Activated CD4-positive, alpha-beta T cell treated with anti-CD3 and anti-CD28 coated beads, Interleukin-2, Interleukin-4, amounts not matched to agents 100 ng/mL and 50 ng/mL, durations not matched to agents 16 hours and 8 hours (primary cell): Measurements from ENCODE around the gene RIPOR1.
"Not testable (repeated sequence)": the region's sequence is repeated elsewhere in the genome, so short reads cannot be mapped to it uniquely, and the experiment has no call there.

Experiments
- DNase-seq: peaks from one replicate; pipeline ENCODE4 v3.0.0-alpha.2; 2020; ENCODE audit warnings: low spot score

Gene RIPOR1

GRCh38 chr16:67528222-67528869 is at the start of gene RIPOR1:
Gene RIPOR1, plus strand, starts transcription at chr16:67528829. Its CDS starts 9,618 bp downstream, at chr16:67538447.
- DNase-seq = no peak

DNA sequence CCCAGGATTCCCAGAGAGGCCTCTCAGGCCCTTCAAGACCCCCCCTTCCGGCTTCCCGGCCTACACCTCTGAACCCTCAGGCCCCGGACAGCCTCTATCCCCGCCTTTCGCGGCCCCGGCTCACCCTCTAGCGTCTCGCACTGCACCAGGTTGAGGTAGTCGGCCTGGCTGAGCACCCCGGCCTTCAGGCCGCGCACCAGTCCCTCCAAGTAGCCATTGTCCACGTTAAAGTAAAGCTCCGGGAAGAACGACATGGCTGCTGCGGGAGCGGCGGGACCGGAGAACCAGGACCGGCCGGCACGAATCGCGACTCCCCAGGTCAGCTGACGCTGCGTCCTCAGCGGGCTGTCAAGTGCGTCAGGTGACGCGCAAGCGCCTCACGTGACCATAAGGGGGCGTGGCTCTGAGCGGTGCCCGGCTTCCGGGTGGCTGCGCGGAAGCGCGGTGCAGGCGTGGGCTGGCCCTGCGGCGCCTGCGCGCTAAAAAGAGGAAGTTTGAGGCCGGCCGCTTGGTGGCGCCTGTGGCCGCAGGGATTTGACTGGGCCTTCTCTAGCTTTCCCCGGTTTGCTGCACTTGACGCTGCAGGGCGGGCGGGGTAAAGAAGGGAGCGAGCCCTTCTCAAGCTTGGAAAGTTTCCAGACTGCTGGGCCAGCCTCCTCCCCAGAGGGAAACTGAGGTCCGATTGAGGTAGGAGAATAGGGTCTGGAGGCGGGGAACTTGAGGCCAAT is 47.6 kb upstream of the RIPOR1 start, which contains the start of gene ATP6V0D1:
TSS of gene ATP6V0D1 (minus strand) at position 325 of the 728 bp plus-strand sequence. CDS start at position 254, 71 bp downstream.
- peak; percentile 99 for DNase-seq

DNA sequence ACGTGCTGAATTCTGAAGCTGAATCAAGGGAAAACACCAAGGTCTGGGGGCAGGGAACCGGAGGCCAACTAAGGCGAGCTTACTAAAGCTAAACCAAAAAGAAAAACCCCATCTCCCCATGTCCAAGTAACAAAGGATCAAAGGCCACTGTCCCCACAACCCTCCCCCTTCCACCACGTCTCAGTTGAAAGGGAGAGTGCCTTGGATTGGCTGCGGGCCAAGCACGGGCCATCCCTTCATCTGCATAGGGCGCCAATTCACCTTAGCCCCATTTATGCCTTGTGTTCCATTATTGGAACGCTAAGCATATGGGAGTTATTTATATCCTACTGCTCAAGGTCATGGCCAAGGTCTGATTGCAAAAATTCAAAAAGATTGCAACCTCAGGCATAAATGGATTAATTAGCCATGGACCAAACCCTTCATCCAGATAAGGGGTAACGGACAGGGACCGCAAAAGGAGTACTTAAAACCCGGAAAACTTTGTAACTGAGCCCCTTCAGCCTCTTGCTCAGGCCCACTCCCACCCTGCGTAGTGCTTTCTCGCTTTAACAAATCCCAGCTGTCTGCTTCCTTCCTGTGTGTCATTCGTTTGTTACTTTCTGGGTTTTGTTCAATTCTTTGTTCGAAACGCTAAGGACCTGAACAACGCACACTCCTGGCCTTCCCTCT is 46.9 kb upstream of the RIPOR1 start:
- DNase-seq = peak; percentile 65

DNA sequence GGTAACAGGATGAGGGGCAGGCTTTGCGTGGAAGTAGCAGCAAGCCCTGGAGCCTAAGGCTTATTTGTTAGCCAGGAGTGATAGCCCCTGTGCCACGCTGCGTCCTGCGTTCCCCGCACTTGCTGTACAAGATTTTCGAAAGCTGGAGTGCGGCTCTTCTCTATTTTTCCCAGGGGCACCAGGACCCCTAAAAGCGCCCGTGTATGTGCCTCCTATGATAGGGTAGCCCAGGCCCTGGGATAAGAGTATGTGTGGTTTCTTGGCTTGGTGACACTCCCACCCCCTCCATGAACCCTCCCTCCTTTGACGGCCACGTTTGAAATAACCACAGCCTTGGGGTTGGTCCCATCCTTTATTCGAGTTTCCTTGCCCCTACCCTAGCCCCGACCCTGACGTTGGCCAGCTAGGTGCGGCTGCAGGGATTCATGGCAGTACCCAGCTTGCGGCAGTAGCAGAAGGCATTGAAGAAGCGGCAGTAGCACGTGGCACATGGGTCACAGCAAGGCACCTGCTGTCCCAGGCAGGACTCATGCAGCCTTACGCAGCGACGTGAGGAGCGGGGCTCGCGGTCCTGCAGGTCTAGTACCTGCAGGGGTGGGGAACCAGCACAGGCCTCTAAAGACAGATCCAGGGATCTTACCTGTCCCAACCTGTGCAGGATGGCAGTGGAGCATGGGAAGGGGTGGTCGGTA is 46.2 kb upstream of the RIPOR1 start:
- DNase-seq = no peak

- no peak for DNase-seq
Measured at GRCh38 chr16:67483150-67483549, 45.5 kb upstream of the RIPOR1 start, which contains the start of gene AGRP. Gene AGRP, minus strand, starts transcription at chr16:67483547. Its CDS starts 149 bp downstream, at chr16:67483398.

GRCh38 chr16:67483731-67484525 is 44.7 kb upstream of the RIPOR1 start:
- no peak for DNase-seq

- DNase-seq = no peak
Measured at GRCh38 chr16:67486805-67487204, 41.8 kb upstream of the RIPOR1 start.

GRCh38 chr16:67487561-67487960 is 41.1 kb upstream of the RIPOR1 start:
- DNase-seq = not testable (repeated sequence)

DNA sequence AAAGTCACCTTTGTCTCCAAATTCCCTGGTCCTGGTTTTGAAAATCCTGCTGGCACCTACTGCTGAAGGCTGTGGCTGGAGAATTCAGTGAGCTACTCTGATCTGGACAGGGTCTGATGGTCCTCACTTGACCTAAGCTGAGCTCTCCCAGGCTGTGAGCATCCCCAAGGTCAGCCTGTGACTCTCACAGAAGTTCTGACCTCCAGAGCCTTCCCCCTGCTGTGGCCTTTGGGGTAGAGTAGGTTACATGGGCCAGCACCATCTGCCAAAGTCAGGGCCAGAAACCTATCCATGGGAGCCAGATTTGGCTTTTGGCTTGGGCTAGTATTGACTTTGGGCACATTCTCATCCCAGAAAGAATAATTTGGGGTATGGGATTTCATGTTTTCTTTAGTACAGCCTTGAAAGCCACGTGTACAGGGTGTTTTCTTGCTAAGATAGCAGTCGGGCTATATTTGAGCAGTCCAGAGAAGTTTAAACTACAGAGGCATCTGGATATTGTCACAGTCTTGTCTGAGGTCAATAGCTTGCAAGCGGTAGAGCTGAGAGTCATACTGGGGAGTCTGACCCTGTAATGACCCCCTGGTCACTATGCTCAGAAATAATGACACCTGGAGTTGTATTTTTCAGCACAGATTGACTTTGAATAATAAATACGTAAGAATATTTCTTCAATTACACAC is 39.1 kb upstream of the RIPOR1 start:
- DNase-seq = no peak

DNA sequence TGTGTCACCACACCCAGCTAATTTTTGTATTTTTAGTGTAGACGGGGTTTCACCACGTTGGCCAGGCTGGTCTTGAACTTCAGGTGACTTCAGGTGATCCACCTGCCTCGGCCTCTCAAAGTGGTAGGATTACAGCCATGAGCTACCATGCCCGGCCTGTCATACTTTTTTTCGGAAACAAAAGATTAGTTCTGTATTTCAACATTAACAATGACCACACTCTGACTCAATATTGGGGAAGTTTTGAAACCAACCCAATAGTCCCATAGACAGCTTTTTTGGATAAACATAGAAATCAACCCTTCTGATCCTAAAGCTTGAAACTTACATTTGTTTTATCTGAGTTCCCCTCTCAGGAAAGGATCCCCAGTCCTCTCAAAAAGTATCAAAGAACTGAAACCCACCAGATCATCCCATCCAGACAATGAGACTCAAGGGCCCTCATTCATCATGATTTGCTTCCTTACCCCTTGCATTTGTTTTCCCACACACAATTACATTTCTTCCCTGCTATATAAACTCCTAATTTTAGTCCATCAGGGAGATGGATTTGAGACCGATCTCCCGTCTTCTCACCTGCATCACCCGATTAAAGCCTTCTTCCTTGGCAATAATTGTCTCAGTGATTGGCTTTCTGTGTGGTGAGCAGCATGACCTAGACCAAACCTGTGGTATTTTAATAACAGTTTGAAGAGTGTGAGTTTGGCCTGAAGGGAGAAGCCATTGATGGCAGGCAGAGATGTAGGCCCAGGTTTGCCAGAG is 38.1 kb upstream of the RIPOR1 start:
- no peak for DNase-seq

DNA sequence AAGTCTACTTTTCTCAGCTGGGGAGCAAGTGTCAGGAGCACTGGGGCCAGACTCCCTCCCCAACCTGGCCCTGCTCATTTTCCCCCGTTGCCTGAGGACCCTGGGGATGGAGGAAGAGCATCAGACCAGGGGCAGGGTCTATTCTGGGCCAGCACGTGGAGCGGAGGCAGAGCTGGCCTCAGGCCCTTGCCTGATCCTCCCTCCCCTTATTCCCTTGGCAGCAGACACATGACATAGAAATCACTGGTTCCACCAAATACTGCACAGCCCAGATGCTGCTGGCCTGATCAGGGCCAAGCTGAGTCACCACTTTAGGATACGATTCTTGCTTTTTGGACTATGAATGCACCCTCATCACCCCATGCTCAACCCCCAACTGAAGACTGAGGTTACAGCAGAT is 29.5 kb upstream of the RIPOR1 start:
- DNase-seq = no peak

GRCh38 chr16:67504031-67505021 is 24.3 kb upstream of the RIPOR1 start:
- DNase-seq = peak; percentile 67

GRCh38 chr16:67506468-67506867 is 22.2 kb upstream of the RIPOR1 start:
- DNase-seq = no peak

GRCh38 chr16:67509016-67509415 is 19.6 kb upstream of the RIPOR1 start:
- DNase-seq = no peak

- DNase-seq = not testable (repeated sequence)
Measured at GRCh38 chr16:67513892-67514291, 14.7 kb upstream of the RIPOR1 start.

- DNase-seq = peak; percentile 80
Measured at GRCh38 chr16:67514382-67514828, 14.2 kb upstream of the RIPOR1 start.

DNA sequence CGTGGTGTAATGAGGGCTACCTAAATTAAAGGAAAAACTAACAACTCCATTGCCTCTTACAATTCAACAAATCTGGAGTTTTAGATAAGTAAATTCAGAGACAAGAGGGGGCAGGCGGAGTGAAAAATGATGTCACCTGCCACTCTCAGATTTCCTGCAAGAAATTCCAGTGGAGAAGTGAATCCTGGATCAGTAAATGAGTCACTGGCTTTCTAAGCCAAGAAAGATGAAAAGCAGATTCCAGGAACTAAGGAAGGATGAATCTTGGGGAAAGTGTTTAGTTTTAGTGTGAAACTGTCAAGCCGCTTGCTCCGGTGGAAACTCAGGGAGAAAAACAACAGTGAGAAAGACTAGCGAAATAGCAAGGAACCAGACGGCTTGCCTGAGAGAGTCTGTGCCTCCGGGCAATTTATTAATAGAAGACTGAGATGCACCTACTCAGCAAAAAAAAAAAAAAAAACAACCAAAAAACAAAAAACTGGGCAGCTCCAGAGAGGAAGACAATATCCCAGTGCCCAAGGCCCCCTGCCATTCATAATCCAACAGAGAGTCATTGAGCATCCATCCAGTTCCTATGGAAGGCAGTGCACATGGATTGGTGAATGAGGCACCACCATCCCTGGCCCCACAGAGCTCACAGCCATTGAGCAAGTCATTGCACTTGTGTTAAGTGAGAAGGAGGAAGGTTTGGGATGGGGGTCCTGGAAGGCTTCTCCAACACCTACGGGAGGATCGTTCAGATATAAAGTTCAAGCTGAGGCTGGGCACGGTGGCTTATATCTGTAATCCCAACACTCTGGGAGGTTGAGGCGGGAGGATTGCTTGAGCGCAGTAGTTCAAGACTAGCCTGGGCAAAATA is 12.1 kb upstream of the RIPOR1 start:
- DNase-seq = no peak

DNA sequence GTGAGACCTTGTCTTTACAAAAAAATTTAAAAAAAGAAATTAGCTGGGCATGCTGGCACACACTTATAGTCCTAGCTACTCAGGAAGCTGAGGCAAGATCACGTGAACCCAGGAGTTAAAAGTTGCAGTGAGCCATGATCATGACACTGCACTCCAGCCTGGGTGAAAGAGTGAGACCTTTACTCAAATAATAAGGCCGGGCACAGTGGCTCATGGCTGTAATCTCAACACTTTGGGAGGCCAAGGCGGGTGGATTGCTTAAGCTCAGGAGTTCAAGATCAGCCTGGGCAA is 11.5 kb upstream of the RIPOR1 start:
- no peak for DNase-seq
